Measurements from ENCODE around the gene ALKBH1.

Gene ALKBH1

GRCh38 chr14:77630111-77630510 is 77.7 kb downstream of the ALKBH1 start:
- TF ChIP-seq POLR2AphosphoS5 (IDR thresholded peaks at IDR 0.05; ENCODE audit: low read depth, low read length) (no peak), TAF1 (IDR thresholded peaks at IDR 0.05; ENCODE audit: borderline replicate concordance, insufficient read depth, low read length) (no peak), SIN3A (IDR thresholded peaks at IDR 0.05; ENCODE audit: borderline replicate concordance, insufficient read depth, low read length) (no peak), FOXP2 (optimal IDR thresholded peaks at IDR 0.05; ENCODE audit: borderline replicate concordance, extremely low read depth, extremely low read length, insufficient read depth) (no peak), REST (IDR thresholded peaks at IDR 0.05; ENCODE audit: insufficient read depth in 1 of 2, low read depth in 2 of 2, low read length in 2 of 2) (no peak)

GRCh38 chr14:77625360-77625759 is 82.5 kb downstream of the ALKBH1 start:
- TF ChIP-seq TAF1 (IDR thresholded peaks at IDR 0.05; ENCODE audit: borderline replicate concordance, insufficient read depth, low read length) = no peak
- TF ChIP-seq POLR2AphosphoS5 (IDR thresholded peaks at IDR 0.05; ENCODE audit: low read depth, low read length) = no peak
- no peak for TF ChIP-seq SIN3A (IDR thresholded peaks at IDR 0.05; ENCODE audit: borderline replicate concordance, insufficient read depth, low read length)
- no peak for TF ChIP-seq FOXP2 (optimal IDR thresholded peaks at IDR 0.05; ENCODE audit: borderline replicate concordance, extremely low read depth, extremely low read length, insufficient read depth)
- no peak for TF ChIP-seq REST (IDR thresholded peaks at IDR 0.05; ENCODE audit: insufficient read depth in 1 of 2, low read depth in 2 of 2, low read length in 2 of 2)

GRCh38 chr14:77623201-77623600 is 84.6 kb downstream of the ALKBH1 start:
- TF ChIP-seq TAF1 (IDR thresholded peaks at IDR 0.05; ENCODE audit: borderline replicate concordance, insufficient read depth, low read length) (no peak), SIN3A (IDR thresholded peaks at IDR 0.05; ENCODE audit: borderline replicate concordance, insufficient read depth, low read length) (no peak), POLR2AphosphoS5 (IDR thresholded peaks at IDR 0.05; ENCODE audit: low read depth, low read length) (no peak), REST (IDR thresholded peaks at IDR 0.05; ENCODE audit: insufficient read depth in 1 of 2, low read depth in 2 of 2, low read length in 2 of 2) (no peak), FOXP2 (optimal IDR thresholded peaks at IDR 0.05; ENCODE audit: borderline replicate concordance, extremely low read depth, extremely low read length, insufficient read depth) (no peak)

Data from PFSK-1 (cell line).